CD4-positive, alpha-beta T cell (primary cell): ENCODE results near the gene CDC14B. TPM values are rescaled to one million over a fixed set of nuclear protein-coding genes. Genes with fewer than 3 reads are reported as not detected.
"Not testable (repeated sequence)": the region's sequence is repeated elsewhere in the genome, so short reads cannot be mapped to it uniquely, and the experiment has no call there.

Experiments
- ATAC-seq: fragments of 200-7000 bp; cut with Tn5 transposase; one replicate; pipeline ENCODE4 v1.10.0; 2022; ENCODE audit warnings: mild to moderate bottlenecking; ENCODE audit not compliant: poor library complexity
- CTCF ChIA-PET: fragments of 350-600 bp; sonication (Branson Sonifier 250); formaldehyde crosslinking; loops from one replicate; lab custom pipeline; 2021; ENCODE audit warnings: antibody characterized with exemption, inconsistent platforms; lab: Charles Lee
- POLR2A ChIA-PET: fragments of 350-600 bp; sonication (Branson Sonifier 250); formaldehyde crosslinking; loops from one replicate; lab custom pipeline; 2021; ENCODE audit warnings: antibody characterized with exemption, inconsistent platforms; lab: Charles Lee
- DNase-seq, 14 experiments: peaks; one replicate each; pipeline ENCODE4 v3.0.0-alpha.2; 2013 to 2020; ENCODE audit warnings: mixed read lengths in 2 of 14
- H3K27ac ChIP-seq, 2 donors: one replicate each; pipeline versions ENCODE4 v1.5.1 to v1.7.0; 2013; ENCODE audit warnings: low read length in 2 of 2, low read depth in 1 of 2, mild to moderate bottlenecking in 1 of 2
- H3K27me3 ChIP-seq, 2 experiments: 1 replicate in 1 of 2; 2 replicates in 1 of 2; pipeline versions ENCODE4 v1.6.1 to v1.7.0; 2013; ENCODE audit warnings: low read length in 2 of 2, control low read depth in 1 of 2, mild to moderate bottlenecking in 1 of 2, moderate library complexity in 1 of 2; ENCODE audit not compliant: insufficient read depth in 2 of 2, control insufficient read depth in 1 of 2
- H3K36me3 ChIP-seq: one replicate; pipeline ENCODE4 v1.6.1; 2013; ENCODE audit warnings: low read length, control low read depth; ENCODE audit not compliant: insufficient read depth
- H3K4me1 ChIP-seq: one replicate; pipeline ENCODE4 v1.6.1; 2013; ENCODE audit warnings: low read length, control low read depth; ENCODE audit not compliant: insufficient read depth
- H3K4me3 ChIP-seq: one replicate; pipeline ENCODE4 v1.5.1; 2013; ENCODE audit warnings: mild to moderate bottlenecking, low read length, moderate library complexity
- H3K9me3 ChIP-seq, 2 experiments: 1 replicate in 1 of 2; 2 replicates in 1 of 2; pipeline versions ENCODE4 v1.6.1 to v1.7.0; 2013; ENCODE audit warnings: low read length in 2 of 2, mild to moderate bottlenecking in 2 of 2, control low read depth in 1 of 2, moderate library complexity in 1 of 2; ENCODE audit not compliant: control insufficient read depth in 1 of 2, insufficient read depth in 1 of 2
- H3K27ac Mint-ChIP-seq: one replicate; pipeline ENCODE4 v1.8.0; 2020; ENCODE audit warnings: mixed read lengths
- H3K27me3 Mint-ChIP-seq: one replicate; pipeline ENCODE4 v1.8.0; 2021; ENCODE audit warnings: mixed read lengths
- H3K36me3 Mint-ChIP-seq: one replicate; pipeline ENCODE4 v1.8.0; 2021; ENCODE audit warnings: low read depth, mixed read lengths
- H3K4me1 Mint-ChIP-seq: one replicate; pipeline ENCODE4 v1.8.0; 2021; ENCODE audit warnings: low read depth, mixed read lengths
- H3K4me3 Mint-ChIP-seq: one replicate; pipeline ENCODE4 v1.8.0; 2020; ENCODE audit warnings: mild to moderate bottlenecking, mixed read lengths
- H3K9me3 Mint-ChIP-seq: one replicate; pipeline ENCODE4 v1.8.0; 2020; ENCODE audit warnings: mixed read lengths
- CTCF ChIP-seq: fragments of 200-600 bp; IDR thresholded peaks from one replicate; pipeline ENCODE4 v1.8.0; 2022; ENCODE audit warnings: antibody characterized with exemption, mild to moderate bottlenecking
- intact Hi-C, 2 experiments: fragments of 100-400 bp; cut with DNase I in 1 of 2; cut with micrococcal nuclease in 1 of 2; formaldehyde crosslinking; loops; one replicate each; pipeline versions ENCODE4 v1.15.1 to v1.9.0; 2023 to 2025; cut with DNase I, micrococcal nuclease
- total RNA-seq, 174 experiments: library from RNA in 2 of 174; stranded (reverse) in 2 of 174; gene quantifications; one replicate each; pipeline ENCODE4 v1.2.3 and lab custom pipeline; 2021 to 2026

CDC14B gene
- total RNA-seq, 2 experiments from 2014 or later = 3.5 TPM

GRCh38 chr9:96616817-96617438 is 2.7 kb downstream of the CDC14B start:
- Histone ChIP-seq H3K4me3 (no peak overlapping the region), H3K27me3 (peaks cover 27 to 61% of the 10 kb centered on the region in 2 experiments), H3K9me3 (no peaks in the 10 kb centered on the region), H3K36me3 (no peaks in the 10 kb centered on the region), H3K27ac (no peak overlapping the region), H3K4me1 (peaks cover 15% of the 10 kb centered on the region)
- ATAC-seq = no peak
- Mint-ChIP-seq H3K27ac (no peak overlapping the region), H3K9me3 (no peaks in the 10 kb centered on the region), H3K36me3 (no peaks in the 10 kb centered on the region), H3K4me1 (peaks cover 15% of the 10 kb centered on the region), H3K4me3 (peak overlapping the region; percentile 61), H3K27me3 (peaks cover 73% of the 10 kb centered on the region)
- POLR2A ChIA-PET = no interaction called here
- CTCF ChIA-PET = no interaction called here
- intact Hi-C loops = no loop called here
- no peak for DNase-seq
- TF ChIP-seq CTCF = no peak

GRCh38 chr9:96615411-96615810 is 4.2 kb downstream of the CDC14B start:
- Mint-ChIP-seq H3K9me3 (no peaks in the 10 kb centered on the region), H3K36me3 (no peaks in the 10 kb centered on the region), H3K4me1 (peaks cover 7% of the 10 kb centered on the region), H3K27me3 (peaks cover 70% of the 10 kb centered on the region), H3K27ac (no peak overlapping the region), H3K4me3 (no peak overlapping the region)
- Histone ChIP-seq H3K27me3 (peaks cover 15 to 59% of the 10 kb centered on the region in 2 experiments), H3K4me3 (no peak overlapping the region), H3K36me3 (no peaks in the 10 kb centered on the region), H3K9me3 (no peaks in the 10 kb centered on the region), H3K27ac (no peak overlapping the region), H3K4me1 (peaks cover 15% of the 10 kb centered on the region)
- ChIA-PET POLR2A (no interaction called here), CTCF (no interaction called here)
- ATAC-seq = no peak
- no peak for TF ChIP-seq CTCF
- intact Hi-C loops = no loop called here
- no peak for DNase-seq

GRCh38 chr9:96614664-96615063 is 5.0 kb downstream of the CDC14B start:
- H3K27ac Mint-ChIP-seq, H3K27ac ChIP-seq, DNase-seq, H3K4me3 Mint-ChIP-seq, intact Hi-C loops, CTCF ChIA-PET, POLR2A ChIA-PET, H3K4me3 ChIP-seq, ATAC-seq, H3K36me3 Mint-ChIP-seq, H3K4me1 Mint-ChIP-seq, H3K36me3 ChIP-seq, H3K9me3 Mint-ChIP-seq, H3K9me3 ChIP-seq: not testable (repeated sequence)
- peaks cover 10 to 52% of the 10 kb centered on the region in 2 experiments for H3K27me3 ChIP-seq
- H3K4me1 ChIP-seq = peaks cover 12% of the 10 kb centered on the region
- H3K27me3 Mint-ChIP-seq = peaks cover 67% of the 10 kb centered on the region
